GM18498 (cell line): Measurements from ENCODE around the gene SMTNL2.
"Not testable (repeated sequence)": the region's sequence is repeated elsewhere in the genome, so short reads cannot be mapped to it uniquely, and the experiment has no call there.

Experiments
- ATAC-seq: cut with Tn5 transposase; IDR thresholded peaks from one replicate; pipeline ENCODE4 v1.9.1; 2021; ENCODE audit warnings: mild to moderate bottlenecking, moderate library complexity; ENCODE audit not compliant: unreplicated experiment

The SMTNL2 gene

DNA sequence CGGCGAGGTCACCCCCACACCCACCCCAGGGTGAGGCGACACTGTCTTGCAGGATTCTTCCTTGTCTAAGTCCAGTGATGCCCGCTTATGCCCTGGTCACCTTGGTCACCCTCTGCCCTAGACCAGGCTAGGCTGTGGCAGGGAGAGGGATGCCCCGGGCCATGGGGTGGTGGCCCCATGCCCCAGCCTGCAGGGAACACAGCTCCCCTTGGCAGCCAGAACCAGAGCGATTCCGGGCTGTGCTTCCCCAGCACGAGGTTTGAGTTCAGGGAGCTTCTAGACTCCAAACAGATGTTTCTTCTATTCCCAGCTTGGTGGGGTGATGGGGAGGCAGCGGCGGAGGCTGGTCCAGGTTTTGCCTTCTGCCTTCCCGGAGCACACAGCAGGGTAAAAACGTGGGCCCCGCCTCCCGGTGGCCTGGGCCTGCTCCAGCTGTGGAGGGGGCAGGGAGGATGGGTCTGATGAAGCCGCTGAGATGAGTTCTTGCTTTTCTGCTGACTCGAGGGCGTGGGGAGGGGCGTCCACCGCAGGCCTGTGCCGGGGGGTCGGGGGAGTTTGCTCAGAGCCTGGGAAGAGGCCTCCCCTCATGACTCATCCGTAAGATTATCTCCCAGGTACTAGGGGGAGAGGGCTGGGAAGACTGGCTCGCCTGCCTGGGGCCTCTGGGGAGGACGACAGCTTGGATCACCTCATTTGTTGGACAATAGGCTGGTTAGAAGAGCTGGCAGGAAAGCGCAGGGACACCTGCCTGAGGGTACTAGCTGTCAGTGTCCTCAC is 15.4 kb downstream of the SMTNL2 start:
- ATAC-seq, result no peak

DNA sequence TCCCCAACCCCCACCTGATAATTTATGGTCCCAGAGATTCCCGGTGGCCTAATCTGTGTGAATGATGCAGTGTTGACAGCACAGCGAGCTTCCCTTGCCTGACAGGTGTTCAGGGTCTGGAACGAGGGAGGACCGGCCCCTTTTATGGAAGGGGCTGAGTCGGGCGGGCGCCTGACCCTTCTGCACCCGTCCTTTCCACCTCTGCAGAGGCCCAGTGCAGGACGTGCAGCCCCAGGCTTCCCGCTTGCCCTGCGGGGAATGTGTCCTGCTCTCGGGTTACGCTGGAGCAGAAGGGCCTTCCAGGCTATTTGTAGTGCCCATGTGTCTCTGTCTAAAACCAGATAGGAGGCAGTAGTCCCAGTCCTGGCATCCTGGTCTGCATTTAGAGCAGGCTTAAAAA is 16.2 kb downstream of the SMTNL2 start:
- no peak for ATAC-seq

DNA sequence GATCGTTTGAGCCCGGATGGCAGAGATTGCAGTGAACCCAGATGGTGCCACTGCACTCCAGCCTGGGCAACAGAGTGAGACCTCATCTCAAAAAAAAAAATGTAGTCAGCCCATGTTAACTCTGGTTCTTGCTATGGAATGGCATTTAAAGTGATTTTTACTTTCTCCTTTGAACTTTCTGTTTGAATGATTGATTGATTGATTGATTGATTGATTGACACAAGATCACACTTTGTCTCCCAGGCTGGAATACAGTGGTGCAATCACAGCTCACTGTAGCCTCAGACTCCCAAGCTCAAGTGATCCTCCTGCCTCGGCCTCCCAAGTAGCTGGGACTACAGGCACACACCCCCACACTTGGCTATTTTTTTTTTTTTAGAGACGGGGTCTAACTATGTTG is 17.0 kb downstream of the SMTNL2 start:
- no peak for ATAC-seq

DNA sequence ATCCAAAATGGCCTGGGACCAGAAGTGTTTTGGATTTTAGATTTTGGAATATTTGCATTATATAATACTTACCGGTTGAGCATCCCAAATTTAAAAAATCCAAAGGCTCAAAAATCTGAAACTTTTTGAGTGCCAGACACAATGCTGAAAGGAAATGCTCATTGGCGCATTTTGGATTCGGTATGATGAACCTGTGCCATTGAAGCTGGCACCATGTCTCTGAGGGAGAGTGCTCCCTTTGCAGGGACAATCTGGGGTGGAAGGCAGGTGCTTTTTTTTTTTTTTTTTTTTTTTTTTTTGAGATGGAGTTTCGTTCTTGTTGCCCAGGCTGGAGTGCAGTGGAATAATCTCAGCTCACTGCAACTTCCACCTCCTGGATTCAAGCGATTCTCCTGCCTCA is 17.7 kb downstream of the SMTNL2 start:
- no peak for ATAC-seq

DNA sequence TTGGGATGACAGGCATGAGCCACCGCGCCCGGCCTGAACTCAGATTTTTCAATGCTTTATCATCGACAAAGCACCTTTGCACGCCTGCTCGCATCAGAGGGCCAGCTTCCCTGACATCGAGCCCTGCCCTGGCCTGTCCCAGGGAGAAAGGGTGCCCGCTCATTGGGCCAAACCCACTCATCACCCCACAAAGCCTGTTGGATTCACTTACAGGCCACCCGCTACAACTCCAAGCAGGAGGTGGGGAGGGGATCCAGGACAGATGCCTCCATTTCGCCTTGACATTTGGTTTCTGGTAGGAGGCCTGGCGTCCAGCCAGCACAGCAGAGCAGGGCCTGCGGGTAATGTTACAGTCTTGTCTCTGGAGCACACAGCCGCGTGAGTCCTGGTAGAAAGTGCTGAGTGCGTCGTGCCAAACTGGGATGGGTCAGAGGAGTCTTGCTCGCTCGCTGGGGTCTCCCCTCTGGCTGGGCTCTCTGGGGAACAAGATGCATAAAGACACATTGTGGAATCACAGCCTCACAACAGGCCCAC is 19.8 kb downstream of the SMTNL2 start:
- ATAC-seq, result no peak

DNA sequence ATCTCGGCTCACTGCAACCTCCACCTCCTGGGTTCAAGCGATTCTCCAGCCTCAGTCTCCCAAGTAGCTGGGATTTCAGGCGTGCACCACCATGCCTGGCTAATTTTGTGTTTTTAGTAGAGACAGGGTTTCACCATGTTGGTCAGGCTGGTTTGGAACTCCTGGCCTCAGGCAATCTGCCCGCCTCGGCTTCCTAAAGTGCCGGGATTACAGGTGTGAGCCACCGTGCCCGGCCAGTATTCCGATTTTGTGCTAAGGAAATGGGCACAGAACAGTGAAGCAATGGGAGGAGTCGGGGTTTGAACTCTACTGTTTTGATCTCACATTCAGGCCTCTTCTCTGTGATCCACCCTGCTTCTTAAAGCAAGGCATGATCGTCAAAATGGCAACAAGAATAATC is 20.4 kb downstream of the SMTNL2 start:
- not testable (repeated sequence) for ATAC-seq

DNA sequence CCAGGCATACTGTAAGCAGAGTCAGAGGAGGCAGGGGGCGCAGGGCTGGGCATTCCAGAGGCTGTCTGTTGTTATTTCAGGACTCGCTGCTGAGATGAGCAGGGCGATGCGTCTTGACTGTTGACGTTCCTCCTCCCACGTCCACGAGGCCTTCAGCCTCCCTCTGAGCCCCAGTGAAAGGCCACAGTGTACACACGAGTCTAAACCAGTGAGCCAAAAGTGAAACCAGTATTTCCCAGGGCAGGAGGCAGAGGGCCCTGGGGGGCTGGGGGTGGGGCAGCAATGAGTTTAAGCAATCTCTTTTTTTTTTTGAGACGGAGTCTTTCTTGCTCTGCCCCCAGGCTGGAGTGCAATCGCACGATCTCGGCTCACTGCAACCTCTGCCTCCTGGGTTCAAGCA is 21.5 kb downstream of the SMTNL2 start:
- ATAC-seq, result no peak

DNA sequence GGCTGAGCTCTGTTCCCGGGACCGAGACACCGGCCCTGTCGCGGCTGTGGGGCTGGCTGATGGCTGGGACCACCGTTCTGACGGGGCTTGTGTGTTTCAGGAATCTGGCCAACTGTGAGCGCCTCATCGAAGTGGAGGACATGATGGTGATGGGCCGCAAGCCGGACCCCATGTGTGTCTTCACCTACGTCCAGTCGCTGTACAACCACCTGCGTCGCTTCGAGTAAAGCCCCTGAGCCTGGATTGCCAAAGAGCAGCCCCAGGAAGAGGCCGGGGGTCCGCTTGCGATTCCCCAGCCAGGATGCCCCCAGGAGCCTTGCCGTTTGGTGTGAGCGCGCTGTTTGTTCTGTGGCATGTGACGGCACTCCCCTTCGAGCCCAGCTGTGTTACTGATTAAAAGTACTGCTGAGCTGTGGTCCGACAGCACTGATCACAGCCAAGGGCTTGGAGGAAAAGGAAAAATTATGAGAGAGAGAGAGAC is 23.0 kb downstream of the SMTNL2 start:
- ATAC-seq, result no peak

DNA sequence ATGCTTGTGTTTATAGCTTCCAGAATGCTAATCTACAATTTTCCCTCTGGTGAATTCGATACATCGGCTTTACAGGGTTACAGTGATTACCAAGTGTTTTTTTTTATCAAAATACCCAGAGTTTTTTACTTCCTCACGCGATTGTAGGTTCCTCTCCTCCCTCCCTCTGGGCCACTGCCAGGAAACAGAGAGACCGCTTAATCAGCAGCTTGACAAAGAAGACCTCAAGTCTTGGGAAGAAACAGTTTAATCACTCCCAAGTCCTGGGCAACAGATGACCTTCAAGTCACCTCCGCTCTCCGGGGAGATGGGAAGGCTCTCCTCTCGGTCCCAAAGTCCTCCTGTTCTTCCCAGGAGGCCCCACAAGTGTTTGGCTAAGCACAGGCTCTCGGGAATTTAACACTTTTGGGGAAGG is 23.5 kb downstream of the SMTNL2 start:
- ATAC-seq, result no peak

DNA sequence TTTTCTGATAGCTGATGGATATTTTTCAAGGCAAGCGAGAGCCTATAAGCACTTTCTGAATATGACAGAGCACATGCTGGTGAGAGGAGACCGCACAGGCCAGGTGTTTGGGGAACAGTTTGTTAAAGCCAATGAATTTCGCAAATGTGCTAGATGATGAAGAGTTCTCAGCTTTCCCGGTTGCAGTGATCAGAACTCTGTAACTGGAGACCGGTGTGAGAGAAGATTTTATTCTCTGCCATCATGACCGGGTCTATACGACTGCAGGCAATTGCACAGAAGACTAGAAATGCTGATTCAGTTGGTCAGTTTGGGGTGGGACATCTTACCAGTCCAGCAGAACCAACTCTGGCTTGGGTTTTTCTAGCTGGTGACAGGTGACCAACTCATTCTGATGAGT is 25.4 kb downstream of the SMTNL2 start:
- no peak for ATAC-seq

DNA sequence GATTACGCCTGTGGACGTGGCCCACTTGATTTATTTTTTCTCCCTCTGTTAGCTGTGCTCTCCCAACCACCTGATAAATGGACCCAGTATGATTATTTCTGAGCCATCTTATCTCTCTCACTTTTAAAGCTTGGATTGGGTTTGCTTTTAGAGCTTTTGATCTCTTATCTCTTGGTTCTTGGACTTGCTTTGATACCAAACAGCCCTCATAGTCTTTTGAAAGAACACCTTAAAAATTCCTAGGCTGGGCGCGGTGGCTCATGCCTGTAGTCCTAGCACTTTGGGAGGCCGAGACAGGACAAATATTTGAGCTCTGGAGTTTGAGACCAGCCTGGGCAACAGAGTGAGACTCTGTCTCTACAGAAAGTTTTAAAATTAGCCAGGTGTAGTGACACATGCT is 25.8 kb downstream of the SMTNL2 start:
- no peak for ATAC-seq

DNA sequence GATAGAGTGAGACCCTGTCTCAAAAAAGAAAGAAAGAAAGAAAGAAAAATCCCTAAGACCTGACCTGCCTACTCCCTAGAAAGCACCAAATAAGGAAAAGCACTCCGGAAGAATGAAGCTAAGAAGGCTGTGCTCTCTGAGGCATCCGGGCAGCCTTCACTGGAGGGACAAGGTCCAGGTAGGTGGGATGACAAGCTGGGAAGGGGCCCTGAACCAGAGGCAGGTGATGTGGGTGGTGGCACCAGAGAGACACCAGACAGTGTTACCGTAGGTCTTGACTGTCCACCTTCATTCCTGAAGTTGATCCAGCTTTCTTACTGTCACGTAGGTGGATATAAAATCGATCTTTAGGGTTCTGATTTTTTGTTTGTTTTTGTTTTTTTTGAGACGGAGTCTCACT is 26.3 kb downstream of the SMTNL2 start:
- ATAC-seq, result no peak

DNA sequence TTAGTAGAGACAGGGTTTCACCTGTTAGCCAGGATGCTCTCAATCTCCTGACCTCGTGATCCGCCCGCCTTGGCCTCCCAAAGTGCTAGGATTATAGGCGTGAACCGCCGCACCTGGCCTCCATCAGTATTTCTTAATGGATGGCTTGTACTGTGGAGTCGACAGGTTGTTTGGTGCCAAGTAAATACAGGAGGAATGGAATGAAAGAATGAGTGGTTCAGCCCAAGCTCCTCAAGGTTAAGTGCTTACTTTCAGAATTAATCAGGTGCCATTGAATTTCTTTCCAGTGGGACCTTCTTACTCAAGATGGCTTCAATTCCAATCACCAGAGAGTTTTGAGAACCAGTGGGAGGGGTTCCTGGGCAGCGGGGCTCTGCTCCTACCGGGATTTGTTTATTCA is 32.1 kb downstream of the SMTNL2 start:
- no peak for ATAC-seq

DNA sequence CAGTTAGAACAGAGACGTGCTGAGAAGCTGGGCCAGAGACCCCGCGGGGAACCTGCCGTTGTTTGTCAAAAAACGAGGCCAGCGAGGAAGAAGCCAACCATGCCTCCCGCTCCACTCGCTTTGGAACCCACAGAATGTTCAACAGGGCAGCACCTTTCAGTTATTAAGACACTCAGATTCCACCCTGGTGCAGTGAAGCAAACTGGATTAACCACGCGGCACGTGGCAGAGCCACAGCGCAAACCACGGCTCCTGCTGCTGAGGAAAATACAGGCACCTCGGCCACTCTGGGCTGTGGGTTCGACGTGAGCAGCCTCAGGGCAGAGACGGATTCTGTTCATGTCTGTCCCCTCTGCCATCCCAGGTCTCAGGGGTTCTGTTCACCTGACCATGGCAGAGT is 32.8 kb downstream of the SMTNL2 start:
- ATAC-seq, result no peak

DNA sequence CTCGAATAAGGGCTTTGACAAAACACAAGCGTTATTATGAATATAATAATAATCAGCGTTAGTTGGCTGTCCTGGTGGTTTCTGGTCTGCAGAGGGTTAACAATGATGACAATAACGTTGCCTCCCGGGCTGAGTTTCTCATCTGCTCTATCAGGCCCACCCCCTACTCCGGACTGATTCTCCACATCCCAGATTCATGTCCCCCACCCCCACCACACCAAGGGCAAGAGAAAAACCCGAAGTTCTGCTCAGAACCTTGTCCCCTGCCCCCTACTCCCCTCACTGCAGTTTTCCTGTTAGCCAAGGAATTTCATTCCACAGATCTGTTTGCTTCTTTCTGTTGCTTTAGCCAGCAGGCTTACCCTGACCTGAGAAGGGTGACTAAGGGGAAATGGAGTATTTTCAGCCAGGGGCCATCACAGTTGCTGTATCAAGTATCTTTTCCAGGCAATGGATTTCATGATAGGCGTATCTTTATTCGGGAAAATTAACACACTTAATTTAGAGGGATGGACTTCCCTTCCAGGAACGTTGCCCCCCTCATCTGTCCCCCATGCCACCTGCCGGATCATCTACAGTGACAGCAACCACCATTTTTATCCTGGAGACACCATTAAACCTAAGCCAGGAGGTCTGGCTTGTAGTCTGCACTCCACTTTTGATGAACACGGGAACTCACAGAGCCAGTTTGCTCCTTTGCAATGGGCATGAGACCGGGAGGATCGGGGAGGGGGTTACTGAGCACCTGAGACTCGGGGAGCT is 33.4 kb downstream of the SMTNL2 start:
- no peak for ATAC-seq

DNA sequence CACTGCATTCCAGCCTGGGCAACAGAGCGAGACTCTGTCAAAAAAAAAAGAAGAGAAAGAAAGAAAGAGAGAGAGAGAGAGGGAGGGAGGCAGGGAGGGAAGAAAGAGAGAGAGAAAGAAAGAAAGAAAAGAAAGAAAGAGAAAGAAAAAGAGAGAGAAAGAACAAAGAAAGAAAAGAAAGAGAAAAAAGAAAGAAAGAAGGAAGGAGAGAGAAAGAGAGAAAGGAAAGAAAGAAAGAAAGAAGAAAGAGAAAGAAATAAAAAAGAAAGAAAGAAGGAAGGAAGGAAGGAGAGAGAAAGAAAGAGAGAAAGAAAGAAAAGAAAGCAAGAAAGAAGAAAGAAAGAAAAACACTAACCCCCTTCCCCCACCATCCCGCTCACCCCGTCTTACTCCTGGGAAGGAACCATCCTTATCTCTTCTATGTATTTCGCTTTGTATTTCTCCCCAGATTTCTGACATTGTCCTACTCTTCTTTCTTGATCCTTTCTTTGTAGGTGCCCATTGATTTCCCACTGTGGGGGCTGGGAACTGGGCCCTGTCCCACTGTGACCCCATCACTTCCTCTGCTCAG is 36.3 kb downstream of the SMTNL2 start:
- ATAC-seq, result no peak

DNA sequence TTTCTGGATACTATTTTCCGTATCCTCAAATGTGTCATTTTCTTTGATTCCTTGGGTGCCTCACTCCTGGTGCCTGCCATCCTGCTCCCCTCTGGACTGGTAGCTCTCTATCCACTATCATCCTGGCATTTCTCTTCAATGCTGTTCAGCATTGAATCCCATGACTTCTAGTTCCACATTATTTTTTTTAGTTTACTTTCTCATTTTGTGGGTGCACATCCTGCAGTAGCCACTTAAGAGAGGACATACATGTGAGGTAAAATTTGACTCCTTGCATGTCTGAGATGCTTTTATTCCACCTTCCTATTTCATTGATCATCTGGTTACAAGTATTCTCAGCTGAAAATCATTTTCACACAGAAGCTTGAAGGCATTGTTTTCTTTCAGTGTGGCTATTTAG is 38.0 kb downstream of the SMTNL2 start:
- ATAC-seq, result no peak

DNA sequence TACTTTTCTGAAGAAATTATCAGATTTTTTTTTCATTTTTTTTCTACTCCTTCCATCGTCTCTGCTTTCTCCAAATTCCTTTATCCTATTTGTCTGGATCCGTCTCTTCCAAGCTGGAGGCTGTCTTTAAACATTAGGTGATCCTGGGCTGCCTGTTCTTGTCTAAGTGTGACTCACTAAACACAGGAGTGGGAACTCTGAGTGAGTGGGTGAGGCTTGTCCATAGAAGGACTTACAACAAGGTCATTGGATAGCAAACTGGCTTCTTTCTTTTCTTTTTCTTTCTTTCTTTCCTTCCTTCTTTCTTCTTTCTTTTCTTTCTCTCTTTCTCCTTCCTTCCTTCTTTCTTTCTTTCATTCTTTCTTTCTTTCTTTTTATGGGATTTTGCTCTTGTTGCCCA is 38.9 kb downstream of the SMTNL2 start:
- no peak for ATAC-seq

DNA sequence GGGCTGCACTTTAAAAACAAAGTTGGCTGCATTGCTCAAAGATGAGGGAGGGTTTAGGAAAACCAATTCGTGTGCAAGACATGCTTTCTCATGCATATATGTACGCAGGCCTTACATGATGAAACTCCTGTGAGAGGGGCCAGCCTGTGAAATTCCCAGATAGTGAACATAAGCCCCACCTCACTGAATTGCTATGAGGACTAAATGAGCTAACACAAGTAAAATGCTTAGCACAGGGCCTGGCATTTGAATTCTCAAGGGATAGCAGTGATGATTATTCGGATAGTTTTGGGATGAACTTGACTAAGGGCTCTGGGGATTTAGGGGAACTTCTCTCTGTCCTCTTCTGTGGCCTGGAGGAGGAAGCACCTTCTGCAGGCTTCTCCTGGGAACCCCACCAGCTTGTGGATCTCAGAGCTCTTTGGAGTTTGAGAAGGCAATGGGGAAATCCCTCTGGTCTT is 40.2 kb downstream of the SMTNL2 start:
- ATAC-seq, result not testable (repeated sequence)

DNA sequence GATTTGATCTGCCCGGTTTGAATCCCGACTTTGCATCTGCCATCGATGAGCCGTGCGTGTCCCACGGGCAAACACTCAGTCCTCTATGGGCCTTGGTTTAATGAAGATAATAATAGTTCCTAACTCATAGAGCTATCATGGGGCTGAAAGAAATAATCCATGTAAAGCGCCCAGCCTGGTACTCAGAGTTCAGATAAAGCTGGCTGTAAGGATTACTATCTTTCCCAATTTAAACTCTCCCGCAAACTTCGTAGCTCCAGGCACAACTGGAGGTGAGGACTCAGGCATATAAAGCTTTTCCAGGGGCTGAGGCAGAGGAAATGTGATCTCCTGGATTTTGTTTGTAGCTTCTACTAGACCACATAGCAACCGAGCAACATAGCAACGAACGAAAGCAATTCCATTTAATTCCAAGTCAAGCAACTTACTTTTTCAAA is 40.9 kb downstream of the SMTNL2 start:
- no peak for ATAC-seq

DNA sequence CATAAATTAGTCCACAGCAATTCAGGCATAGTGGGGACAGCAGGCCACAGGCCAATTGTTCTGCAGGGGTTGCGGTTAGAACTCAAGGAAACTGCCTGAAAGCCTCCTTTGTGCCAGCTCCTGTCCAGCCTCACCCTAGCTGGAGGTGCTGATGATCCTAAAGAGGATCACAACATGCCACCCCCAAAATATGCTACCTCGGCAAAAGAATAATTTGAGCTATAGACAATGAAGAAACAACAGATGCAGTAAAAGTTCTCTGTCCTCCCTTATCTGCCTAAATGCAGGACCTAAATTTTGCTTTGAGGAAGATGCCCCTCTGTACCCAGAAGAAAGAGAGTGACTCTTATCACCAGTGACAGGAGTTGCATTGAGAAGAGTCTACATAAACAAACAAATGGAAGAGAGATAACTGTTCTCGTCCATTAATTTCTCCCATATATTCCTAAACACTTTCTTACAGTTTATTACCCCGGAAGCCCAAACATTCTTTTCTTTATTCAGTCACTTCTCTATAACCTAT is 42.5 kb downstream of the SMTNL2 start:
- no peak for ATAC-seq
